ENCODE results near the gene LRRC75B.
"Not testable (repeated sequence)": the region's sequence is repeated elsewhere in the genome, so short reads cannot be mapped to it uniquely, and the experiment has no call there.

The LRRC75B gene

DNA sequence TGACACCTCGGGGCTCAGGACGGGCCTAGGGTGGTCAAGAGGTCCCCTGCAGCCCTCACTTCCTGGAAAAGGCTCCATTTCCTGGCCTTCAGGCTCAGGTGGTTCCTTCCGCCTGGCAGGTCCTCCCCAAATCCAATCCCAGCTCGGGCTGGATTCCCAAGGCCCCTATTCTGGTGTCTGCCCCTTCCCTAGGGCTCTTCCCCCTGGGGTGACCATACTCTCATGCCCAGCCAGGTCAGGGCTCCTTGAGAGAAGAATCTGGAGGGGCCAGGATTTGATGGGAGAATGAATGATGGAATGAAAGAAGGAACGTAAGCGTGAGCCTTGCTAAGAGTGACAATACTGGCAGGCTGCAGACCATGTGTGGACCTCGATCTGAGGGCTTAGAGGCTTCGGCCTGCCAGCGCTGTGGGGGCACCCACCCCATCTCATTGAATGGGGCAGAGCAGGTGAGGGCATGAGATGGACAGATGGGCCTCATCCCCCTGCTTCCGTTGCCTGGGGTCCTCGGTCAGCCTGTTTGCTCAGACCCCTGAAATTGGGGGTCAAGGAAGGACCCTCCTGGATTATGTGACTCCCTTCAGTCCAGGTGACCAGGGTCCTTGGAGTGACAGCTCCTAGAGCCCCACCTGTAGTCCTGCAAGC, 9.4 kb upstream of the LRRC75B start:
- DNase-seq (ENCODE audit: low read depth): not testable (repeated sequence)

DNA sequence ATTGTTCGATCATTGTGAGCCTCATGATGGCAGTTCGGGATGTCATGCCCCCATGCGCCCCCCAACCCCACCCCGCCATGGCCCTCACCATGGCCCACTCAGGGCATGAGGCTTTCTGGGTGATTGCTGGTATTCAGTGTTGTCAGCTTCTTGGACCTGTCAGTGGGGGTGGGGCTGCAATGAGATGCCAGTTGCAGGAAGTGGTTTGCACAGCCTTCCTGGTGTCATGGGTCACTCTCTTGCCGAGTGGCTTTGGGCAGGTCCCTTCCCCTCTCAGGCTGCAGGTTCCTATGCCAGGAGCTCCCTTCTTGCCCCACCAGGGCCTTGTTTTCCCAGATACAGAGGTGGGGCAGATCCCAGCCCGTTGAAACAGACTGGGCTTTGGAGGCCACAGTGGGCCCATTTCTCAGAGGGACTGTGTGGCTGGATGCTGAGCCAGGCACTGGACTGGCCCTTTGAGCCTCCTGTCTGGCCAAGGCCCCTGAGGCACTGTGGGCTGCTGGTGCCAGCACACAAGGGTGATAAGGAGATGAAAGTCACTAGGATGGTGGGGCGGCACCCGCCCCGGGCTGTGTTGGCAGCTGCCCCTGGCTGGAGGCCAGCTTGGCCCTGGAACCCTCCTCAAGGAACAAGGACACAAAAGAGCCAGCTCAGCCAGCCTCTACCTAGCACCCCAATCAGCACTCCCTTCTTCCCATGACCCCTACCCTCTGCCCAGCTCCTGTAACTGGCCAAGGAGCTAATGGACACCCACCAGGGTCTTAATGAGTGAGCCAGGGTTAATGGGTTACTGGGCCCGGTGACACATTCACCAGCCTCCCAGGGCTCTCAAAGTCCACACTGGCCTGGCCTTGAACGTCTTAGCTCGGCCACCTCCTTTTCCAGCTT, 8.6 kb upstream of the LRRC75B start:
- no peak for DNase-seq (ENCODE audit: low read depth)

DNA sequence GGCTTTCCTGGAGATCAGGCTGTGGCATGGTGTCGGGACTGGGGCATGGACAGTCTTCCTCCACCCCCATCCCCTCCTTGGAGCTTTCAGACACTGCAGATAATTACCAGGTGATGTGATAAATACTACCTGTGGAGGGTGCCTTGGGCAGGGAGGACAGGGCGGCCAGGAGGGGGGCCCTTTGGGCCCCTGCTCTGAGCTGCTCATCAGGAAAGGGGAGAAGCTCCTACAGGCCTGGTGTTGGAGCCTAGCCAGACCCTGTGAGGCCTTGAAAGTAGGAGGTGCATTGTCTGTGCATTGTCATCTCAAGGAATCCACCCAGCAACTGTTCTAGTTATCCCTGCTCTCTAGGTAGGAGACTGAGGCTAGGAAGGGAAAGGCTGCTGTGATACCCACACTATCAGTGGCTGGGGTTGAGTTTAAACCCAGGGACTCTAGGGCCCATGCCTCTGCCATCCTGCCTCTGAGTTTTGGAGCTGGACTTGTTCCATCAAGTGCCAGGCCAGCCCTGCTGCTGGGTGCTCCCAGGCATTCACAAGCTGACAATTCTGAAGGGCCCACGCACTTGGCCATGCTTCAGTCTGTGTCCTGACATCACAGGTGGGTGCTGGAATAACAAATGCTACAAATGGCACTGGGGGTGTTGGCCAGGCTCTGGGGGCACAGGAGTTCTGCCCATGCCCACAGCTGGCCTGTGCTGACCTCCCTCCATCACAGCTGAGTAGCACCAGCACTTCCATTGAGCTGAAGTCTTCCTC, 7.3 kb upstream of the LRRC75B start:
- DNase-seq (ENCODE audit: low read depth): not testable (repeated sequence)

DNA sequence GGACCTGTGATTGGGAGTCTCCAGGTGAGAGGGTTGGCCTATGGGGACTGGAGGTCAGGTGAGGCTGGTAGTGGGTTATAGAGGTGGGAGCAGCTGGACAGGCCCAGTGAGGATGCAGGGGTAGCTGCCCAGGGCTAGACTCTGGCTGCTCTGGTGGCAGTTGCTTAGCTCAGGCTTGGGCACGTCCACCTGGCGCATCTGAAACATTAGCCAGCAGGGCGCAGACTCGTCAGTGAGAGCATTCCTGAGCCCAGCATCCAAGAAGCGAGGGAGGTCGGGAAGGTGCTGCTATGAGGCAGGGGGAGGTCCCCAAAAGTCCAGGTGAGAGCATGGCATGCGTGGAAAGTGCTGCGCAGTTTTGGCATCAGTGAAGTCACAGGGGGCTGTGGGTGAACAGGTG, 6.6 kb upstream of the LRRC75B start:
- DNase-seq (ENCODE audit: low read depth): no peak

DNA sequence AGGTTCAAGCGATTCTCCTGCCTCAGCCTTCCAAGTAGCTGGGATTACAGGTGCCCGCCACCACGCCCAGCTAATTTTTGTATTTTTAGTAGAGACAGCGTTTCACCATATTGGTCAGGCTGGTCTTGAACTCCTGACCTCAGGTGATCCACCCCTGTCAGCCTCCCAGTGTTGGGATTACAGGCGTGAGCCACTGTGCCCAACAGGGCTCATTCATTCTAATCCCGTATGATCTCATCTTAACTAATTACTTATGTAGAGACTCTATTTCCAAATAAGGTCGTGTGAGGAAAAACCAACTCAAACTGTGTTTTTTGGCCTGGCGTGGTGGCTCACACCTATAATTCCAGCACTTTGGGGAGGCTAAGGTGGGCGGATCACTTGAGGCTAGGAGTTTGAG, 4.2 kb upstream of the LRRC75B start:
- not testable (repeated sequence) for DNase-seq (ENCODE audit: low read depth)

DNA sequence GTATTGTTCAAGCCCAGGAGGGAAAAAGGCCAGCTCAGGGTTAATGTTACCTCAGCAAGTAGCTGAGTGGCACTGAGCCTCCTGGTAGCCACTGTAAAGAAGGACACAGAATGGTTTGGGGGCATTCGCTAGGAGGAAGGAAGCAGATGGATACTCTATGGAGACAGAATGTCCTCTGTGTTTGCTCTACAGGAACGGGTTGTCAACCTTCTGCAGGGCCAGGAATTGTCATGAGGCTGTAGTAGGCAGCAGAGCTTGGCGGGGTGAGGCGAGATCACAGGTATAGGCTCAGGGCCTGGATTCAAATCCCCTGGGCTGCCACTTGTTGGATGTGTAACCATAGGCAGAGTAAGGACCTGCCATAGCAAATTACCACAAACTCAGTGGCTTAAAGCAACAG, 3.0 kb upstream of the LRRC75B start:
- DNase-seq (ENCODE audit: low read depth): no peak

DNA sequence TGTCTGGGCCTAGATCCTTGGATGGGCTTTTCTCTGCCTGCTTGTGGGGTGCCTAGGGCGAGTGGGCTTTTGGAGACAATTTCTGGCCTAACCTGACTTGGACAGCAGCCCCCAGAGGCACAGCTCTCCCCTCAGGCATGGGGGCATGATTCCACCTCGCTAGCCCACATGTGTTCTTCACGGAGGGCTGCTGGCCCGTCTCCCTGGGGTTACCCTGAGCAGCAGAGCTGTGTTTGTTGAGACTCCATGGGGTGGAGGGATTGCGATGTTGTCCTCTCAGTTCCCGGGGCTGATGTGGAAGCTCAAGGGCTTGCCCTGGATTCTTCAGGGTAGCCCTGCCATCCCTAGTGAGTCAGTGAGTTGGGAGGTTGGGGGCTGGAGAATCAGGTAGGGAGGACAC, 2.4 kb upstream of the LRRC75B start:
- DNase-seq (ENCODE audit: low read depth): no peak

DNA sequence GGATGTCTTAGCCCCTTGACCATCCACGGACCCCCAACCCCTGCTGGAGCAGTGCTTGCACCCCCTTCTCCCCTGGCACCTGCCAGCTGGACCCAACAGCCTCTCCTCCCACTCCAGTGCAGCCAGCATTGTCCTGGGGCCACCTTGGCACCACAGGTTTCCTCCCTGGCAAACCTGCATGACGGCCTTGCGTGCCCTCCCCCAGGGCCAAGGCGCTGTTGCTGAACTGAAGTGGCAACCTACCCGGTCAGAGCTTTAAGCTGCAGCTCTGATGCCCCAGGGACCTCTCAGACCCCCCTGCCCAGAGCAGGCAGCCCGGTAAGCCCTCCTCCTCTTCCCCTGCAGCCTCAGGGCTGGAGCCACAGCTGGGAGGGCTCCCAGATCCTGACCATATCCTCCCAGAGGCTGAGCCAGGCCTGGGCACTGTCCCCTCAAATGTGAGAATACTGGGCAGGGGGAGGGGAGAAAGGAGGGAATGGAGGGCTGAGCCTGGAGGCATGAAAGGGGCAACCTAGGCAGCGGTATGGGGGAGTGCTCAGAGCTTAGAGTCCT, 1.8 kb upstream of the LRRC75B start:
- no peak for DNase-seq (ENCODE audit: low read depth)

DNA sequence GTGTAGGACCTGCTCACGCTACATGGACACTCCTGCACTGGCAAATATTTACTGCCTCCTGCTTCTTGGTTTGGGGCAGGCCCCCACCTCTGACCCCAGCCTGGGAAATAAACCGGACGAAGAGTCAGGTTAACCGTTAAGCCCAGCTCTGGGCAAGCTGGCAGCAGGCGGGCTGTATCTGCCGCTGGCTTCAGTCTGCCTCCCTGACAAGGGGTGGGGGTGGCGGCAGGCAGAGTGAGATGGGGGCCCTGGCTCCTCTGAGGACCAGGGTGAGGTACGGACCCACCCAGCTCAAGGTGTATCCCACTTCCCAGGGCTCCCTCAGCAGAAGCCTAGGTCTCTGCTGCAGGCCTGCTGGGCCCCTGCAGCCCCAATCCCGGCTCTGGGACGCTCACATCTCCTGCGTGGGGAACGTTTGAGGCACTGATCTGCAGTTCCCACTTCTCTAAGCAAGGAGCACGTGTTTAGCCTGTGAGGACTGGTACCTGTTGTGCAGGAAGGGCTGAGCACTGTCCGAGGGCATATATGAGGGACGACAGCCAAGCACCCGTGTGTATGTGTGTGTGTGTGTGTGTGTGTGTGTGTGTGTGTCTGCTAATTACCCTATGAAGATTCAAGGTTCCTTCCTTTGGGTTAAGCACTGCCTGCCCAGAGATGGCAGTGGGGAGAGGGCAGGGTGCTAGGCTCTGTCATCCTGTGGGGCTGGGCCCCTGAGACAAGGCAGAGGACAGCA, 1.1 kb upstream of the LRRC75B start:
- no peak for DNase-seq (ENCODE audit: low read depth)

DNA sequence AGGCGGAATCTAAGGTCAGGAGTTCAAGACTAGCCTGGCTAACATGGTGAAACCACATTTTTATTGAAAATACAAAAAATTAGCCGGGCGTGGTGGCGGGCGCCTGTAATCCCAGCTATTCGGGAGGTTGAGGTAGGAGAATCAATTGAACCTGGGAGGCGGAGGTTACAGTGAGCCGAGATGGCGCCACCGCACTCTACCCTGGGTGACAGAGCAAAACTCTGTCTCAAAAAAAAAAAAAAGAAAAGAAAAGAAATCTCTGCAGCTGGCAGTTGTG, 624 bp upstream of the LRRC75B start:
- not testable (repeated sequence) for DNase-seq (ENCODE audit: low read depth)

DNA sequence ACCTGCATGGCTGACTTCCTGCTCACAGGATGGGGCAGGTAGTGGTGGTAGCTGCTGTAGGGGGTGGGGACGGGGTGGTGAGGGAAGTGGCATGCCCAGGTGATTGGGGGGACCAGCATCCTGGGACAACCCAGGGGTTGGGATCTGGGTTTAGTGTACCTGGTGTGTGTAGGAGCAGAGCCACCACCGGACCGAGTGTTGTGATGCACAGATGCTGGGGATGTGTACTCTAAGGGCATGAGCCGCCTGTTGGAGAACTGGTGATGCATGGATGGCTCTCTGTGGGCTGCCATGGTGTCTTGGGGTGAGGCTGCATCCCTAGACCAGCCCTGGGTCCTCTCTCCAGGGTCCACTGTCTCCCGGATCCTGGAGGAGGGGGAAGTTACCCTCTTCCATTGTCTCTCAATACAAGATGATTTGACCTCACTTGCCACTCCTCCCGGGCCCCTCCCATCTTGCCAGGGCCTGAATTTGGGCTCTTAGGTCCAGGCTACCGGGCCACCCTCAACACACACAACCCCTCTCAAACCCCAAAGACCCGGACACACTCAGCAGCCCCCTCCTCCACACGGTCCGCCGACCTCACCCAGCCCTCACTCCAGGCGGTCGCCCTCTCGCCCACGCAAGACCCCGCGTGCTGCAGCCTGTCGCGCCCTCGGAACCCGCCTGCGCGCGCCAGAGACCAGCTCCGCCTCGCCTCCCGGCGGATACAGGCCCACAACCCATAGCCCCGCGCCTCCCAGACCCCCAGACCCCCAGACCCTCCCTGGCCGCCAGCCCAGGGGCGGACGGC, 619 bp downstream of the LRRC75B start:
- DNase-seq (ENCODE audit: low read depth): no peak

DNA sequence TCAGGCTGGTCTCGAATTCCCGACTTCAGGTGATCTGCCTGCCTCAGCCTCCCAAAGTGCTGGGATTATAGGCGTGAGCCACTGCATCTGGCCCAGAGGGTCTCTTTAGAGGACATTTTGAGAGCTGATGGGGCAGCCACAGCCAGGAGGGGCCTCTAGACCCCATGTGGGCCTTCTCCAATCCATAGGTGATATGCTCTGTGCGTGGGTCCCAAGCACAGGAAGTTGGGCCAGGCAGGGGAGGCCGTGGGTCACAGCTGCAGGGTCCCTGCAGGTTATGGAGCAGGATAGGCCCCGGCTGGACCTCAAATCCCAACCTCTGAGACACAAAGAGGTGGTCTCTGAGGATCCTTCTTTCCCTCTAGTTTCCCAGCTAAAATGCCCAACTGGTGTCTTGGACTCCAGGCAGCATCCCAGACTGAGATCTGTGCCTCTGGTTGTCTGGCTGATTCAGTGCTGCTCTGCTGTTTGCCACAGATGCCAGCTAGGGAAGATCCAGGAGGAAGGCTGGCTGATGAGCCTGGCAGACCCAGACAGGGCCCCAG, 1.5 kb downstream of the LRRC75B start:
- DNase-seq (ENCODE audit: low read depth): no peak

DNA sequence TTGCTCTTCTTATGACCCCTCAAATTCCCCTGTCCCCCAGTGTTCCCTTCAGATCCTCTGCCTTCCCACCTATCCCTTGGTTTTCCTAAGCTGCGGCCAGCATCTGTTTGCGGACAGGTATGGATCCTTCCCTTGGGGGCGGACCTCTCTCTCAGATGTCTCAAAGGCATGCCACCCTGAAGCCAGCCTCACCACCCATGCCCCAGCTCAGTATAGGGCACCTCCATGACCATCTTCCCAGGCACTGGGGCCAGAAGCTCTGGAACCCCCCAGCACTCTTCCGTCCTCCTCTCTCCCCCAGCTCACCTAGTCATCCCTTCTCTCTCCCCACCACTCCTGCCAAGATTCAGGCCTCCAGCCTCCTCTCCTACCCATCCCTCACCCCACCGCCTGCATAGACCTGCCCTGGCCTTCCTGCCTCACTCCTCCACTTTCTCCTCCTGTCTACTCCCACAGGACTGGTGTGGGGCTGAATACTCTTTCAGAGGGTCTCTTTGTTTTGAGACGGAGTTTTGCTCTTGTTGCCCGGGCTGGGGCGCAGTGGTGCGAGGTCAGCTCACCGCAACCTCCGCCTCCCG, 2.2 kb downstream of the LRRC75B start:
- no peak for DNase-seq (ENCODE audit: low read depth)

DNA sequence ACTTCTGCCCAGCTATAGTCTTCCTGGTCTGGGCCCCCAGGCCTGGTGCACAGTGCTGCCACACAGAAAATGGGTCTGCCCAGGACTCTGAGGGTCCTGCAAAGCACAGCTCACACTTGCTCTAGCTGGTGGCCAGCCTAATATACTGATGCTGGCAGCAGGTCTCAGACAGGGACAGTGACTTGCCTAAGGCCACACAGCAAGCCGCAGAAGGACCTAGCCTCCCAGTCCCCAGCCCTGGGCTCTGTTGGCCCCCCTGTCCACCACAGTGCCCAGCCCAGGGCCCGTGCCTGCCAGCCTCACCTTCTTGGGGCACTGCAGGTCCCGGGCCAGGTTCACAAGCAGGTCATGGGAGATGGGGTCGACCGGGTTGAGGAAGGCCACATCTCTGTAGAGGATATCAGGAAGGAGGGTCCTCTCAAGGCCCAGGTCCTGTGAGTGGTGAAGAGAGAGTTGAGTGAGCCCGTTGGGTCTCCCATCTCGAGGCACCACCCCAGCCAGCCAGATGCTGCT, 3.3 kb downstream of the LRRC75B start:
- no peak for DNase-seq (ENCODE audit: low read depth)

DNA sequence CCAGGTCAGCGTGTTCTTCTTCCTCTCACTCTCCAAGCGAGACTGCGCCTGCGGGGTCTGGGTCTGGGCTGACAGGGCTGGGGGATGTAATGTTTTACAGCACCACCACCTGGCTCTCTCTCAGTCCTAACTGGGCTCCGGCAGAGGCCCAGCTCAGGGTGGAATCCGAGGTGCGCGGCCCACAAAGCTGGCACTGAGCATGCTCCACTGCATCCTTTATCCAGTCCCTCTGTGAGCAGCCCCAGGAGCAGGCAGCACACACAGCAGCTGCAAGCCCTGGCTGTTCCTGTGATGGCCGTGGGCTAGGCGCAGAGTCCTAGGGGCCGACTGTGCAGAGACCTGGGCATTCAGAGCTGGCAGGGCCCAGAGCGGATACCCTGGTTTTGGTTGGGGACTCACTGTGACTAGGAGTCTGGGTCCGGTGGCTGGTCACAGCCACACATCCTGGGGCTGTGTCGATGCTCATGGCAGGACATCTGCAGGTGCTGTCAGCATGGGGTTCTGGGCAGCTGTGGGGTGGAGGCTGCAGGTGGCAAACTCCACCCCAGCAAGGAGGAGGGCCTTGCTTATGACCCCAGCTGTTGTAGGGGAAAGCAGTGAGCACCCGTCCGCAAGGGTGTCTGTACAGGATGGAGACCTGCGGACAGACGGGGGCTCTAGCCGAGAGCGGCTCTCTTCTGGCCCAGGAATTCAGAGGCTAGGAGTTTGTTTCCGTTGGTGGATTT, 4.0 kb downstream of the LRRC75B start:
- no peak for DNase-seq (ENCODE audit: low read depth)

DNA sequence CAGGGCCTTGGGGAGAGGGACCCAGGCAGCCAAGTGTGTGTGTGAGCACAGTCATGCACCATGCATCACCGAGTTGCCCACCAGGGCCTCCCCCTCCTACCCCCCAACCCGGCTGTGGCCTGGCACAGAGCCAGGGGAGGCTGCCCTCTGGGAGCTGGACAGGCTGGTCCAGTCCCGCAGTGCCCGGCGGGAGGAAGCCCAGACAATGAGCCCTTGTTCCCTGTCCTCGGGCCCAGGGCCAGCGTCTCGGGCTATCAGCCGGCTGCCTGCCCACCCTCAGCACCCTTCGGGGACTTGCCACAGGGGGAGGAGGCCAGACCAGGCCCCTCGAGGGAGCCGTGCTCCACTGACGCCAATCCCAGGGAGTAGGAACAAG, 4.5 kb downstream of the LRRC75B start:
- no peak for DNase-seq (ENCODE audit: low read depth)

DNA sequence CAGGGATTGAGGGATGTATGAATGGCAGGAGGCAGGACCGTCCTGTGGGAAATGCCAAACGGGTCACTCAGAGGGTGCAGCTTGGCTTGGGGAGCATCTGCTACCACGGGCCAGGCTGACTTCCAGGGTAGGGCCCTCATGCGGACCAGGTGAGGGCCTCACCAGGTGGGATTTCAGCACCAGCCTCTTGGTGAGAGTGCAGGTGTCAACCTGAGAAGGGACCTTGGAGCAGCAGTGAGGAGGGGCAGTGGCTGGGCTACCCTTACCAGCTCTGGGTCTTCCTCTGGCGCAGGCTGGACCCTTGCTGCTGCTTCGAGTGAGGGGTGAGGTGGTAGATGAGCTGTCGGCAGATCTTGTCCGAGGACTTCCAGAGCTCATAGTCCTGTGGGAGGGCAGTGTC, 4.9 kb downstream of the LRRC75B start:
- no peak for DNase-seq (ENCODE audit: low read depth)

DNA sequence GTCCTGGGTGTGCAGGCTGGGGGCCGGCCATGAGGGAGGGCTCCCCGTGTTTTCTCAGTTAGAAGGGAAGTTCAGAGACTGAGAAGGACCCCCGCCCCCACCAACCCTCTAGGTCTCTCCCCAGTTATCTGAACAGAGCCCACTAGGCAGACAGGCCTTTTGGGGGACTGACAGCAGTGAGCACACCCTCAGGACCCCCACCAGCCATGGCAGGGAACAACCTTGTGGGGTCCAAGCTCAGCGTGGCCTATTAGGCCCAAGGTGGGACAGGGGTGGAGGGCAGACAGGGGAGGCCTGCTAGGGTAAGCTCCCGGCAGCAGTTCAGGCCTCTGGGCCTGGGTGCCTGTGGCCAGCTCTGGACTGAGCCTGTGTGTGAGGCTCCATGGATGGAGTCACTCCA, 5.6 kb downstream of the LRRC75B start:
- DNase-seq (ENCODE audit: low read depth): no peak

DNA sequence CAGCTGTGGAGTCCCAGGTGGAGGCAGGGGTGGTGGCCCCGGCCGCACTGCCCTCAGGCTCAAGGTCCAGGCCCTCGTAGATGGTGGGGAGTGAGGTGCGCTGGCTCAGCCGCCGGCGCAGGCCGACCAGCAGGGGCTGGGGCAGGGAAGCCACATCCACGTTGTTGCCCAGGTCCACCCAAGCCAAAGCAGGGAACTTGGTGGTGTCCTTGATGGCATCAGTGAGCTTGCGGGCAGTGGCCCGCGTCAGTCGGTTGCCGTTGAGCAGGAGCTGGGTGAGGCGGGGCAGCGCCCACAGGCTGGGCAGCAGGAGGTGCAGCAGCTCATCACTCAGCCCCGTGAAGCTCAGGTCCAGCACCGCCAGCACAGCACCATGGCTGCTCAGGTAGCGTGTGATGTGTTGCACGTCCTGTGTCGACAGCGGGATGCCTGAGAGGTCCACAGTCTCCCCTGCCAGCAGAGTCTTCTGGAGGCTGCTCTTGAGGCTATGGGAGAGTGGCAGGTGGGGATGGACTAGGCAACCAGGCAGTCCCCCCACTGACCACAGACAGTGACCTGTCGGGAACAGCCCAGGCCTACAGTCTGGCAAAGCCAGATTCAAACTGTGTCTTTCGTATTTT, 6.8 kb downstream of the LRRC75B start:
- DNase-seq (ENCODE audit: low read depth): no peak

All from stimulated activated CD8-positive, alpha-beta memory T cell treated with anti-CD3 and anti-CD28 coated beads, Interleukin-7, amount 100 ng/mL, for 24 hours (primary cell).